K562 (cell line): ENCODE results near the gene RGL2. TPM values are rescaled to one million over a fixed set of nuclear protein-coding genes. Genes with fewer than 3 reads are reported as not detected.

Experiments
- ARID3B ChIP-seq: fragments of 250-450 bp; sonication (Bioruptor Pico); IDR thresholded peaks from 2 replicates; pipeline ENCODE4 v1.4.0; 2020; ENCODE audit warnings: borderline replicate concordance
- GABPB1 ChIP-seq: sonication (generic); formaldehyde crosslinking; IDR thresholded peaks from 2 replicates; pipeline ENCODE4 v1.8.0; 2022; ENCODE audit warnings: mild to moderate bottlenecking, missing genetic modification reagents
- HCFC1 ChIP-seq: IDR thresholded peaks from 2 replicates; pipeline ENCODE4 v1.6.1; 2012; ENCODE audit warnings: low read depth, low read length, improper control_type of control experiment
- HLTF ChIP-seq: fragments of 450-650 bp; IDR thresholded peaks from 2 replicates; pipeline ENCODE4 v1.6.1; 2016
- HNRNPUL1 ChIP-seq: fragments of 200-400 bp; formaldehyde crosslinking; IDR thresholded peaks from 2 replicates; pipeline ENCODE4 v1.6.1; 2017; ENCODE audit warnings: low read length
- KDM5B ChIP-seq: fragments of 200-600 bp; sonication (generic); IDR thresholded peaks from 2 replicates; pipeline ENCODE4 v1.6.1; 2012; ENCODE audit warnings: low read depth, mild to moderate bottlenecking, moderate library complexity, low read length, control low read depth, inconsistent platforms; ENCODE audit not compliant: insufficient replicate concordance
- RCOR1 ChIP-seq, 2 experiments: IDR thresholded peaks; 2 replicates each; pipeline ENCODE4 v1.6.1; 2012; ENCODE audit warnings: low read depth in 2 of 2, low read length in 2 of 2, borderline replicate concordance in 1 of 2, improper control_type of control experiment in 1 of 2
- TCF7 ChIP-seq: sonication (generic); IDR thresholded peaks from 2 replicates; pipeline ENCODE4 v1.6.1; 2016; ENCODE audit warnings: antibody characterized with exemption, borderline replicate concordance
- ZFP91 ChIP-seq: sonication (generic); formaldehyde crosslinking; IDR thresholded peaks from 2 replicates; pipeline ENCODE4 v1.8.0; 2022; ENCODE audit warnings: mild to moderate bottlenecking, missing genetic modification reagents
- ZNF408 ChIP-seq: fragments of 250-450 bp; sonication (Bioruptor Pico); IDR thresholded peaks from 2 replicates; pipeline ENCODE4 v1.4.0; 2020; ENCODE audit warnings: low read depth, mild to moderate bottlenecking, moderate library complexity
- ZNF449 ChIP-seq: fragments of 250-450 bp; sonication (Bioruptor Pico); IDR thresholded peaks from 2 replicates; pipeline ENCODE4 v1.8.0; 2022; ENCODE audit warnings: moderate library complexity, mild to moderate bottlenecking, inconsistent platforms
- polyA plus RNA-seq, 8 experiments: library from polyadenylated mRNA; depleted of rRNA in 4 of 8; stranded (reverse) in 5 of 8; unstranded in 3 of 8; fragments of >200 nt; fragmentation: Nextera tagmentation in 2 of 8; fragmentation: Illumina TruSeq in 1 of 8; extraction: Ambion mirVana in 2 of 8; extraction: Trizol in 1 of 8; gene quantifications; 2 replicates each; pipeline versions ENCODE4 v1.2.1 to v1.2.3, GENCODE V29; 2011 to 2014; ENCODE audit warnings: inconsistent platforms in 1 of 8, missing spikeins in 1 of 8
- total RNA-seq, 7 experiments: library from RNA; depleted of rRNA in 6 of 7; stranded (reverse); fragments of >200 nt in 6 of 7; fragmentation: Illumina TruSeq in 2 of 7; extraction: Trizol in 2 of 7; gene quantifications; 2 replicates each; pipeline versions ENCODE4 v1.2.1 to v1.2.3, GENCODE V29; 2011 to 2021; ENCODE audit warnings: low replicate concordance in 1 of 7
- TF ChIP-seq, protein P1 (sequence below): fragments of 250-450 bp; sonication (Bioruptor Pico); IDR thresholded peaks from 2 replicates; pipeline ENCODE4 v1.8.0; 2021; ENCODE audit warnings: moderate library complexity, mild to moderate bottlenecking, inconsistent platforms
- TF ChIP-seq, protein P2 (sequence below), 2 experiments: fragments of 450-650 bp; conservative IDR thresholded peaks; 2 replicates each; pipeline ENCODE4 v1.6.1; 2017; ENCODE audit warnings: mild to moderate bottlenecking in 2 of 2, moderate library complexity in 2 of 2
- TF ChIP-seq, protein P3 (sequence below): fragments of 250-450 bp; sonication (Bioruptor Pico); IDR thresholded peaks from 2 replicates; pipeline ENCODE4 v1.8.0; 2021; ENCODE audit warnings: borderline replicate concordance, mild to moderate bottlenecking, moderate library complexity; ENCODE audit not compliant: poor library complexity, severe bottlenecking
- TF ChIP-seq, protein P4 (sequence below): fragments of 250-450 bp; sonication (Bioruptor Pico); IDR thresholded peaks from 2 replicates; pipeline ENCODE4 v1.4.0; 2020; ENCODE audit warnings: mild to moderate bottlenecking

RGL2 gene
- total and polyA plus RNA-seq, 9 of the 15 experiments (the other 6 are each of a cell fraction or from before 2014, with no cell fraction given): 1.8 to 57.1 (median 19.5) TPM

- TF ChIP-seq, protein P1, sequence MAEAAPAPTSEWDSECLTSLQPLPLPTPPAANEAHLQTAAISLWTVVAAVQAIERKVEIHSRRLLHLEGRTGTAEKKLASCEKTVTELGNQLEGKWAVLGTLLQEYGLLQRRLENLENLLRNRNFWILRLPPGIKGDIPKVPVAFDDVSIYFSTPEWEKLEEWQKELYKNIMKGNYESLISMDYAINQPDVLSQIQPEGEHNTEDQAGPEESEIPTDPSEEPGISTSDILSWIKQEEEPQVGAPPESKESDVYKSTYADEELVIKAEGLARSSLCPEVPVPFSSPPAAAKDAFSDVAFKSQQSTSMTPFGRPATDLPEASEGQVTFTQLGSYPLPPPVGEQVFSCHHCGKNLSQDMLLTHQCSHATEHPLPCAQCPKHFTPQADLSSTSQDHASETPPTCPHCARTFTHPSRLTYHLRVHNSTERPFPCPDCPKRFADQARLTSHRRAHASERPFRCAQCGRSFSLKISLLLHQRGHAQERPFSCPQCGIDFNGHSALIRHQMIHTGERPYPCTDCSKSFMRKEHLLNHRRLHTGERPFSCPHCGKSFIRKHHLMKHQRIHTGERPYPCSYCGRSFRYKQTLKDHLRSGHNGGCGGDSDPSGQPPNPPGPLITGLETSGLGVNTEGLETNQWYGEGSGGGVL (CRISPR knock-in tag): no peak
- TF ChIP-seq GABPB1 (CRISPR knock-in tag) (no peak), RCOR1 (IDR thresholded peaks at IDR 0.05; ENCODE audit: borderline replicate concordance in 1 of 2, low read depth in 2 of 2, low read length in 2 of 2) (no peak), ZNF408 (CRISPR knock-in tag) (no peak), KDM5B (peak; percentile 12), HCFC1 (no peak), ZNF449 (CRISPR knock-in tag) (no peak), ARID3B (no peak), HNRNPUL1 (no peak), ZFP91 (0 out of 2 replicates have a peak, but pooled peaks have one; percentile 19), HLTF (0 out of 2 replicates have a peak, but pooled peaks have one; percentile 51), TCF7 (no peak)
- TF ChIP-seq, protein P2, sequence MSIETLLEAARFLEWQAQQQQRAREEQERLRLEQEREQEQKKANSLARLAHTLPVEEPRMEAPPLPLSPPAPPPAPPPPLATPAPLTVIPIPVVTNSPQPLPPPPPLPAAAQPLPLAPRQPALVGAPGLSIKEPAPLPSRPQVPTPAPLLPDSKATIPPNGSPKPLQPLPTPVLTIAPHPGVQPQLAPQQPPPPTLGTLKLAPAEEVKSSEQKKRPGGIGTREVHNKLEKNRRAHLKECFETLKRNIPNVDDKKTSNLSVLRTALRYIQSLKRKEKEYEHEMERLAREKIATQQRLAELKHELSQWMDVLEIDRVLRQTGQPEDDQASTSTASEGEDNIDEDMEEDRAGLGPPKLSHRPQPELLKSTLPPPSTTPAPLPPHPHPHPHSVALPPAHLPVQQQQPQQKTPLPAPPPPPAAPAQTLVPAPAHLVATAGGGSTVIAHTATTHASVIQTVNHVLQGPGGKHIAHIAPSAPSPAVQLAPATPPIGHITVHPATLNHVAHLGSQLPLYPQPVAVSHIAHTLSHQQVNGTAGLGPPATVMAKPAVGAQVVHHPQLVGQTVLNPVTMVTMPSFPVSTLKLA (conservative IDR thresholded peaks at IDR 0.05): peak; percentile 57 to 65; a peak in 1 of 4 replicates
- TF ChIP-seq, protein P3, sequence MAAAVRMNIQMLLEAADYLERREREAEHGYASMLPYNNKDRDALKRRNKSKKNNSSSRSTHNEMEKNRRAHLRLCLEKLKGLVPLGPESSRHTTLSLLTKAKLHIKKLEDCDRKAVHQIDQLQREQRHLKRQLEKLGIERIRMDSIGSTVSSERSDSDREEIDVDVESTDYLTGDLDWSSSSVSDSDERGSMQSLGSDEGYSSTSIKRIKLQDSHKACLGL (CRISPR knock-in tag): no peak
- TF ChIP-seq, protein P4, sequence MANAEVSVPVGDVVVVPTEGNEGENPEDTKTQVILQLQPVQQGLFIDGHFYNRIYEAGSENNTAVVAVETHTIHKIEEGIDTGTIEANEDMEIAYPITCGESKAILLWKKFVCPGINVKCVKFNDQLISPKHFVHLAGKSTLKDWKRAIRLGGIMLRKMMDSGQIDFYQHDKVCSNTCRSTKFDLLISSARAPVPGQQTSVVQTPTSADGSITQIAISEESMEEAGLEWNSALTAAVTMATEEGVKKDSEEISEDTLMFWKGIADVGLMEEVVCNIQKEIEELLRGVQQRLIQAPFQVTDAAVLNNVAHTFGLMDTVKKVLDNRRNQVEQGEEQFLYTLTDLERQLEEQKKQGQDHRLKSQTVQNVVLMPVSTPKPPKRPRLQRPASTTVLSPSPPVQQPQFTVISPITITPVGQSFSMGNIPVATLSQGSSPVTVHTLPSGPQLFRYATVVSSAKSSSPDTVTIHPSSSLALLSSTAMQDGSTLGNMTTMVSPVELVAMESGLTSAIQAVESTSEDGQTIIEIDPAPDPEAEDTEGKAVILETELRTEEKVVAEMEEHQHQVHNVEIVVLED (CRISPR knock-in tag): no peak
Observed at GRCh38 chr6:33314943-33315792, 16.4 kb upstream of the RGL2 start (continued).
